NT2/D1 (cell line): ENCODE data around the gene FRAS1.

Experiments used
- DNase-seq: peaks from one replicate; pipeline ENCODE4 v3.0.0-alpha.2; 2011; ENCODE audit warnings: low read depth, low spot score
- H3K27me3 ChIP-seq: 2 replicates; pipeline ENCODE4 v1.6.0; 2011; ENCODE audit warnings: mild to moderate bottlenecking; ENCODE audit not compliant: insufficient read length, insufficient read depth
- H3K36me3 ChIP-seq: 2 replicates; pipeline ENCODE4 v1.6.1; 2011; ENCODE audit warnings: mild to moderate bottlenecking, low read length, mixed read lengths; ENCODE audit not compliant: insufficient read depth, insufficient read length
- H3K4me1 ChIP-seq: 2 replicates; pipeline ENCODE4 v1.5.1; 2011; ENCODE audit not compliant: insufficient read depth, insufficient read length
- H3K4me3 ChIP-seq: 2 replicates; pipeline ENCODE4 v1.5.1; 2011; ENCODE audit warnings: low read depth; ENCODE audit not compliant: insufficient read length
- H3K9ac ChIP-seq: 2 replicates; pipeline ENCODE4 v1.6.0; 2011; ENCODE audit warnings: low read depth; ENCODE audit not compliant: insufficient read length
- H3K9me3 ChIP-seq: 2 replicates; pipeline ENCODE4 v1.5.1; 2011; ENCODE audit warnings: mild to moderate bottlenecking, low read length; ENCODE audit not compliant: insufficient read depth
- SUZ12 ChIP-seq: IDR thresholded peaks from 2 replicates; pipeline ENCODE4 v1.6.1; 2011; ENCODE audit not compliant: insufficient read length, insufficient read depth; ENCODE audit errors: extremely low read depth
- YY1 ChIP-seq: IDR thresholded peaks from 2 replicates; pipeline ENCODE4 v1.6.1; 2011; ENCODE audit not compliant: insufficient read length, insufficient read depth
- ZNF274 ChIP-seq: IDR thresholded peaks from 2 replicates; pipeline ENCODE4 v1.6.1; 2011; ENCODE audit warnings: mild to moderate bottlenecking, low read depth, low read length

Gene FRAS1

DNA sequence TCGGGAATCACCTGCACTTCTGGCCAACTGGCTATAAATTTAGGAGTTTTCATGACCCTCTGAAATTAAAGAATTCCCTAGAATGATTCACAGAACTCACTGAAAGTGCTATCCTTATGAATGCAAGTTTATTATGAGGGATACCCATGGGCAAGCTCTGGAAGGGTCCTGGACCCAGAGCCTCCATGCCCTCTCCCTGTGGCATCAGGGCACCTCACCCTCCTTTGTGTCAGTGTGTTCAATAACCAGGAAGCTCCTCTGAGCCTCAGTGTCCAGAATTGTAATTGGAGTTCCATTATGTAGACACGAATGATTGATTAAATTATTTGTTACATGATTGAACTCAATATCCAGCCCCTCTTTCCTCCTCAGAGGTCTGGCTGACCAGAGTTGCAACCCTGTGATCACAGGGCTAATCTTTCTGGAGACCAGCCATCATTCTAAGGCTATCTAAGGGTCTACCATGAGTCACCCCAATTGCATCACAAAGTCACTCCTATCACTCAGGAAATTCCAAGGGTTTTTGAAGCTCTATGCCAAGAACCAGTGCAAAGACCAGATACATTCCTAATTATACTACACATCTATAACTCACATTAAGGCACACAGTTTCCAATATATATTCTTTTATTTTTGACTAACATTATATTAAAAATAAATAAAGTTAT lies 503.3 kb downstream of the FRAS1 start:
- H3K36me3 ChIP-seq = peaks cover 42% of the 10 kb centered on the region
- H3K27me3 ChIP-seq = no peaks in the 10 kb centered on the region
- H3K9ac ChIP-seq = no peak overlapping the region
- DNase-seq = no peak
- no peak overlapping the region for H3K4me3 ChIP-seq
- TF ChIP-seq ZNF274 (no peak), YY1 (no peak), SUZ12 (no peak)
- no peaks in the 10 kb centered on the region for H3K4me1 ChIP-seq
- H3K9me3 ChIP-seq = peaks cover 18% of the 10 kb centered on the region

DNA sequence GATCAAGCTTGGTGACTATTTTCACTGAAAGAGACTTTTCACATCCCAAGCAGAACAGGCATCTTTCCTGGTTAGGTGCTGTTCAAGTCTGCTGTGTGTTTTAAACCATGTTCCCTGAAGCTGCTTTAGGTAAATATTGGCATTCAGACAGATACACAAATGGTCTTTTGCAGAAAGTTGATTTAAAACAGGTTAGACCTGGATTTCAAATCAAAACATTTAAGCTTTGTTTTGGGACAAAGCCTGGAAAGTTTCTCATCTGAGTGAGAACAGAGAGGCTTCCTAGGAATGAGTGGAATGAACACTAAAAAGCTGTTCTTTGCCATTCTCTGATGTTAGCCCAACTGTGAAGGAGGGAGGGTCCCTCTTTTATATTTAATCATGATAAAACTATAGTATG lies 504.6 kb downstream of the FRAS1 start:
- Histone ChIP-seq H3K36me3 (peaks cover 31% of the 10 kb centered on the region), H3K9me3 (peaks cover 14% of the 10 kb centered on the region)
- no peak for DNase-seq

DNA sequence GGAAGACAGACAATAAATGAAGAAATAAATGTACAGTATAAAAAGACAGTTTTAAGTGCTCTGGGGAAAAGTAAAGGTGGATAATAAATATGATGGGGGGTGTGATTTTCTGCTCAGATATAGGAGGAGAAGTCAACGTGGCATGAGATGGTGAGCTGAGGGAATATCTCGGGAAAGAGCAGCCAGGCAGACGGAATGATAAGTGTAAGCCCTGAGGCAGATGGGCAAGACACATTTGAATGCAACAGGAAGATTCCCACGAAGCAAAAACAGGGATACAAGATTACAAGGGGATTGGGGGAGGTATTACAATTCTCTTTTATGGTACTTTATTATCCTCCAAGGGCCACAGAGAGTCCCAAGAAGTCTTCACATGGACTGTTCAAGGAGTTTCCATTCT lies 505.6 kb downstream of the FRAS1 start:
- TF ChIP-seq ZNF274 (no peak), YY1 (no peak)
- no peak overlapping the region for H3K9ac ChIP-seq
- H3K36me3 ChIP-seq = peaks cover 24% of the 10 kb centered on the region
- H3K27me3 ChIP-seq = no peaks in the 10 kb centered on the region
- H3K4me3 ChIP-seq = no peak overlapping the region
- DNase-seq = no peak
- H3K4me1 ChIP-seq = no peaks in the 10 kb centered on the region
- 0 out of 2 replicates have a peak, but pooled peaks cover 4% of the 10 kb centered on the region for H3K9me3 ChIP-seq

More for the DNA sequence above, 504.6 kb downstream of the FRAS1 start:
- no peaks in the 10 kb centered on the region for H3K4me1 ChIP-seq
- no peak overlapping the region for H3K9ac ChIP-seq
- TF ChIP-seq ZNF274 (no peak), SUZ12 (no peak), YY1 (no peak)
- H3K27me3 ChIP-seq = no peaks in the 10 kb centered on the region
- H3K4me3 ChIP-seq = no peak overlapping the region

DNA sequence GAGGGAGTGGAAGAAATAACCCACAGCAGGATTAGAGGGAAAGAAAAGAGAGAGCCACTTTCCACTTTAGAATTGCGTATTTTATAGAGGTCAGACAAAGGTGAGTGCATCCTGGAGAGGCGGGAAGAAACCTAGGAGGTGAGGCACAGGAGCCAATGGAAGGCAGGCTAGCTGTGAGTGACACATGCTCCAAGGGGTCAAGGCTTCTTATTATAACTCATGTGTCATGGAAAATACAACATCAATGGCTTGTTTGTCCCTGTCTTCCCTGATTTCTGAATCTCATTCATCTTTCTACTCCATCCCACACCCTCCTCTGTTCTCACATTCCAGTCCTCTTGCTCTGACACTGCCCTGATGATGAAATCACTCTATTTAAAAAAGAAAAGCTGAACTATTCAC lies 508.8 kb downstream of the FRAS1 start:
- Histone ChIP-seq H3K4me1 (no peaks in the 10 kb centered on the region), H3K36me3 (peaks cover 12% of the 10 kb centered on the region), H3K27me3 (no peaks in the 10 kb centered on the region), H3K9me3 (no peaks in the 10 kb centered on the region), H3K4me3 (no peak overlapping the region), H3K9ac (no peak overlapping the region)
- TF ChIP-seq SUZ12 (no peak), YY1 (no peak), ZNF274 (no peak)
- no peak for DNase-seq

DNA sequence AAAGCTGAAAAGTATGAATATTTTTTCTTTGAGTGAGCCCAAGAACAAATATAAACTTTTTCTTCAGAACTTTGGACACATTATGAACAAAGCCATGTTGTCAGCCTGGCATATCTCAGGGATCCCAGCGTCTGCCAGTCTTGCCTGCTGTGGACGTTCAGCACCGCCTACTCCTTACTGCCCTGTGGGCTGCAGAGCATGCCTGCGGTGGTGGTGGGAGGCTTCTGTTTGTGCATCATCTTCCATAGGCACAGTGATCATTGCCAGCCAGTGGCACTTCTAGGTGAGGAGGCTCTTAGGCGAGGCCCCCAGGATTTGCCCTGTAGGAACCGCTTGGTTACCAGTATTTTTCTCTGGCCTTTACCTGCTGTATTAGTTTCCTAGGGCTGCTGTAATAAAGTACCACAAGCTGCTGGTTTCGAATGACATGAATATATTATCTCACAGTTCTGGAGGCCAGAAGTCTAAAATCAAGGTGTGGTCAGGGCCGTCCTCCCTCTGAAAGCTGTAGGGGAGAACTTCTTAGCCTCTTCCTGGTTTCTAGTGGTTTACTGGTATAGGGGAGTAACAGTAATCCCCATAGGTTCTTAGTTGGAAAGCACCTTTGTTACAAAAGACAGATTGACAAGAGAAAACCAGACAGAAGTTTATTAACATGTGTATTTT lies 509.8 kb downstream of the FRAS1 start:
- no peak for TF ChIP-seq ZNF274
- TF ChIP-seq YY1 = no peak
- no peak for TF ChIP-seq SUZ12
- Histone ChIP-seq H3K4me3 (no peak overlapping the region), H3K4me1 (no peaks in the 10 kb centered on the region), H3K27me3 (no peaks in the 10 kb centered on the region), H3K36me3 (peaks cover 18% of the 10 kb centered on the region), H3K9me3 (no peaks in the 10 kb centered on the region), H3K9ac (no peak overlapping the region)
- DNase-seq = no peak

DNA sequence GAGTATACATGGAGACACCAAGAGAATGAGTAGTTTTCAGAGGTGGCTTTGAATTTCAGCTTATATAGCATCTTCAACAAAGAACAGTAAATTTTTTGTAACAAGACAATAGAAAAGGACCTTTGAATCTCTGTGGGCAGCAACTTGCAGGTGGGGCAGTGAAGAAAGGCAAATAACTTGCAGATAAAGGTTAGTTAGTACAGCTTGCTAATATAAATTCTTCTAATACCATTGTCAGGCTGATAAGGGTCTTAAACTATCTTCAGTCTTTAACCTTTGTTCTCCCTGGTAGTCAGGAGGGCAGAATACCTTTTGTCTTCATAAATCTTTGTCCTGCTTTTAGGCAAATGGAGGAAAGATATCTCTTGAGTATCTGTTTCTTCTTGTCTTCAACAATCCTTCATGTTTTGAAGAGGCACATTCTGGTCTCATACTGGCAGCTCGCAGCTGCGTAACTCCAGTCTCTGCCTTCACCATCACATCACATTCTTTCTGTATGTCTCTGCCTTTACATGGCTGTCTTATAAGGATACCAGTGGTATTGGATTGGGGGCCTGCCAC lies 510.5 kb downstream of the FRAS1 start:
- TF ChIP-seq SUZ12 (no peak), ZNF274 (no peak), YY1 (no peak)
- peaks cover 23% of the 10 kb centered on the region for H3K36me3 ChIP-seq
- no peak for DNase-seq
- no peaks in the 10 kb centered on the region for H3K4me1 ChIP-seq
- H3K9me3 ChIP-seq = no peaks in the 10 kb centered on the region
- H3K27me3 ChIP-seq = no peaks in the 10 kb centered on the region
- H3K4me3 ChIP-seq = no peak overlapping the region
- no peak overlapping the region for H3K9ac ChIP-seq

DNA sequence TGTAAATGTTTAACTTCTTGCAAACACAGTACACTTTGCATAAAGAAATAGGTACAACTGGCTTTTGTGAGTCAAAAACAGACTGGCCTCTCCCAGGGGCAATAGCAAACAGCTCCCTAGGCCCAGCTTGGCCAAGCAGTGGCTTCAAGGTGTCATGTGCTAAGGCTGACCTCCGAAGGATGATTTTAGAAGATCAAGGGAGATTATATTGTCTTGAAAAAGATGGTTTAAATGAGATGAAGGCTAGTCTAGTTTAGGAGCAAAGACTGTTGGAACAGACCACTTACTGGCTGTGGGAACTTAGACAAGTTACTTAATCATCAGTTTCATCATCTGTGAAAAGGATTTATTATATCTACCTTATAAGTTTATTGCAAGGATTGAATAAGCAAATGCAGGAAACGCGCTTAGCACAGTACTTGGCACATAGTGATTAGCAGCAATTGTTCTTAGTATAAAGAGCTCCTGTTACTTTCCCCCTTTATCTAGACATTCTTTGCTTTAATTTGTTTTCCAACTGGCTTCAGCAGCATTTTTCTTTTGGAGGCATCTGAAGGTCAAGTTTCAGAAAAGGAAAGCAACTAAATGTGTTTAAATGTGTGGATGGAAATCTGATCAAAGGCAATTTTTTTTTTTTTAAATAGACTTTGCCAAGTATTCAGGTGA lies 511.6 kb downstream of the FRAS1 start:
- H3K9ac ChIP-seq = no peak overlapping the region
- H3K4me1 ChIP-seq = no peaks in the 10 kb centered on the region
- DNase-seq = no peak

More for the DNA sequence above, 511.6 kb downstream of the FRAS1 start:
- Histone ChIP-seq H3K9me3 (no peaks in the 10 kb centered on the region), H3K36me3 (peaks cover 35% of the 10 kb centered on the region), H3K4me3 (no peak overlapping the region), H3K27me3 (no peaks in the 10 kb centered on the region)
- TF ChIP-seq SUZ12 (no peak), ZNF274 (no peak), YY1 (no peak)
